Measurements from ENCODE around the gene VWA5B2.

VWA5B2 gene

GRCh38 chr3:184227481-184227935, 1.9 kb upstream of the VWA5B2 start:
- peak; percentile 21 for DNase-seq

GRCh38 chr3:184228376-184229137, 828 bp upstream of the VWA5B2 start:
- no peak for DNase-seq

- DNase-seq = no peak
Measured at GRCh38 chr3:184230081-184230602, 757 bp downstream of the VWA5B2 start.

- DNase-seq = no peak
Measured at GRCh38 chr3:184230603-184231528, 1.5 kb downstream of the VWA5B2 start.

GRCh38 chr3:184231671-184232070, 2.3 kb downstream of the VWA5B2 start:
- no peak for DNase-seq

- no peak for DNase-seq
Measured at GRCh38 chr3:184233127-184233843, 3.9 kb downstream of the VWA5B2 start.

- no peak for DNase-seq
Measured at GRCh38 chr3:184234224-184234623, 4.8 kb downstream of the VWA5B2 start.

- no peak for DNase-seq
Measured at GRCh38 chr3:184234671-184235380, 5.4 kb downstream of the VWA5B2 start.

GRCh38 chr3:184235381-184236032, 6.1 kb downstream of the VWA5B2 start:
- DNase-seq = no peak

GRCh38 chr3:184236033-184236410, 6.6 kb downstream of the VWA5B2 start:
- no peak for DNase-seq

GRCh38 chr3:184236636-184237035, 7.3 kb downstream of the VWA5B2 start:
- no peak for DNase-seq

- DNase-seq = no peak
Measured at GRCh38 chr3:184237211-184237610, 7.8 kb downstream of the VWA5B2 start.

GRCh38 chr3:184237807-184238206, 8.4 kb downstream of the VWA5B2 start:
- DNase-seq = no peak

GRCh38 chr3:184238246-184238818, 8.9 kb downstream of the VWA5B2 start:
- no peak for DNase-seq

- DNase-seq = no peak
Measured at GRCh38 chr3:184239221-184239620, 9.8 kb downstream of the VWA5B2 start.

GRCh38 chr3:184239708-184240107, 10.3 kb downstream of the VWA5B2 start:
- no peak for DNase-seq

- DNase-seq = no peak
Measured at GRCh38 chr3:184240384-184241140, 11.2 kb downstream of the VWA5B2 start.

- no peak for DNase-seq
Measured at GRCh38 chr3:184241141-184241446, 11.7 kb downstream of the VWA5B2 start.

- no peak for DNase-seq
Measured at GRCh38 chr3:184241447-184242296, 12.3 kb downstream of the VWA5B2 start.

GRCh38 chr3:184242297-184242685, 12.9 kb downstream of the VWA5B2 start:
- DNase-seq = no peak

Data from GDM1 (cell line).